OCI-LY7 (cell line): Measurements from ENCODE around the gene SORBS2. TPM values are rescaled to one million over a fixed set of nuclear protein-coding genes. Genes with fewer than 3 reads are reported as not detected.

Experiments
- BruUV-seq: library from RNA; stranded (reverse); fragments of 400-500 nt; replicated peaks from 2 replicates; lab custom pipeline; 2021; lab: Mats Ljungman, UMichigan
- CTCF ChIA-PET: fragments of 300-600 bp; sonication (Branson Sonifier 250); formaldehyde crosslinking; loops from one replicate; lab custom pipeline; 2022; ENCODE audit warnings: antibody characterized with exemption; ENCODE audit not compliant: unreplicated experiment; lab: Charles Lee
- POLR2A ChIA-PET: fragments of 300-600 bp; sonication (Branson Sonifier 250); formaldehyde crosslinking; loops from one replicate; lab custom pipeline; 2022; ENCODE audit warnings: antibody characterized with exemption; lab: Charles Lee
- DNase-seq: peaks from one replicate; pipeline ENCODE4 v3.0.0-alpha.2; 2015; ENCODE audit warnings: low spot score
- H2AFZ ChIP-seq: fragments of 200-600 bp; sonication (generic), shearing (Covaris generic); 2 replicates; pipeline ENCODE4 v1.6.1; 2014; ENCODE audit warnings: mild to moderate bottlenecking, antibody characterized with exemption, low read length, moderate library complexity
- H3K27ac ChIP-seq: fragments of 200-600 bp; sonication (generic); 2 replicates; pipeline ENCODE4 v1.5.1; 2014; ENCODE audit warnings: mixed run types, low read depth, mild to moderate bottlenecking, moderate library complexity, low read length, inconsistent platforms; ENCODE audit not compliant: poor library complexity, severe bottlenecking
- H3K36me3 ChIP-seq: fragments of 200-600 bp; sonication (generic); 2 replicates; pipeline ENCODE4 v1.6.1; 2014; ENCODE audit warnings: mild to moderate bottlenecking, antibody characterized with exemption, low read length, moderate library complexity, mixed read lengths; ENCODE audit not compliant: insufficient read depth
- H3K4me1 ChIP-seq: fragments of 200-600 bp; sonication (generic); 2 replicates; pipeline ENCODE4 v1.5.1; 2014; ENCODE audit warnings: mild to moderate bottlenecking, low read length; ENCODE audit not compliant: insufficient read depth, poor library complexity, severe bottlenecking
- H3K4me2 ChIP-seq: fragments of 200-600 bp; sonication (generic); 2 replicates; pipeline ENCODE4 v1.6.1; 2014; ENCODE audit warnings: mild to moderate bottlenecking, low read length
- H3K4me3 ChIP-seq: fragments of 200-600 bp; sonication (generic); 2 replicates; pipeline ENCODE4 v1.5.1; 2014; ENCODE audit warnings: mild to moderate bottlenecking, low read depth, low read length; ENCODE audit not compliant: poor library complexity, severe bottlenecking
- H3K79me2 ChIP-seq: fragments of 200-600 bp; sonication (generic); 2 replicates; pipeline ENCODE4 v1.6.1; 2016; ENCODE audit warnings: low read depth, mild to moderate bottlenecking, low read length, moderate library complexity, mixed read lengths; ENCODE audit not compliant: insufficient read depth
- H3K9me2 ChIP-seq: fragments of 200-600 bp; sonication (generic); 2 replicates; pipeline ENCODE4 v1.6.1; 2016; ENCODE audit warnings: mild to moderate bottlenecking, low read length, mixed read lengths; ENCODE audit not compliant: insufficient read depth
- H3K9me3 ChIP-seq: fragments of 200-600 bp; sonication (generic); 2 replicates; pipeline ENCODE4 v1.6.1; 2014; ENCODE audit warnings: mild to moderate bottlenecking, mixed run types, low read length, mixed read lengths
- H4K20me1 ChIP-seq: fragments of 200-600 bp; sonication (generic); 2 replicates; pipeline ENCODE4 v1.6.1; 2014; ENCODE audit warnings: mild to moderate bottlenecking, antibody characterized with exemption, low read length, moderate library complexity, mixed read lengths; ENCODE audit not compliant: insufficient read depth
- EZH2phosphoT487 ChIP-seq: fragments of 200-600 bp; sonication (generic); IDR thresholded peaks from 2 replicates; pipeline ENCODE4 v1.6.1; 2018; ENCODE audit warnings: low read depth, borderline replicate concordance, mild to moderate bottlenecking, mixed run types, antibody characterized with exemption, low read length, moderate library complexity, mixed read lengths
- intact Hi-C: fragments of 100-400 bp; cut with micrococcal nuclease; formaldehyde crosslinking; loops from one replicate; pipeline ENCODE4 v1.10.0; 2022; ENCODE audit not compliant: unreplicated experiment
- total RNA-seq, 2 experiments: library from RNA; depleted of rRNA in 1 of 2; stranded (reverse); fragments of >200 nt in 1 of 2; shearing (Covaris generic) in 1 of 2; gene quantifications; 2 replicates each; pipeline ENCODE4 v1.2.3, GENCODE V29; 2014 to 2022
- TF ChIP-seq, protein P1 (sequence below): fragments of 200-600 bp; sonication (generic); conservative IDR thresholded peaks from 2 replicates; pipeline ENCODE4 v1.5.1; 2014; ENCODE audit warnings: mild to moderate bottlenecking, antibody characterized with exemption, low read length, moderate library complexity, mixed read lengths

SORBS2 gene
- total RNA-seq, 2 experiments from 2014 or later = 33.2 to 43.5 TPM

DNA sequence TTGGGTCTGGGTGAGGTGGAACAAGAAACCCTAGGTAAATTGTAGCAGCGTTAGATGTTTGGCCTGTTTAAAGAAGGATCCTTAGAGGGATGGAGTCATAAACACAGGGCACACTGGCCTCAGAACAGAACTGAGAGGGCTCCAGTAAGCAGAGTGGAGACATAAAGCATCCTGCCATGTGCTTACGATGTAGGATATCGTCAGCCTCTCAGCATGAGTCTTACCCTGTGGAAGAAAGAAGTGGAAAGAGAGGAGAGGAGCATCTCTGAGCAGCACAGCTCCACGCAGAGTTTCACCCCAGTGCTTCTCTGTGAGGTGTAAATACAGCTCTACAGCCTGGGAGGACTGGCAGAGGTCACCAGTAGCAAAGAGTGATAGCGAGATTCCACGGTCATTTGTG lies 27.8 kb upstream of the SORBS2 start:
- no peaks in the 10 kb centered on the region for H3K4me1 ChIP-seq
- DNase-seq = no peak
- POLR2A ChIA-PET = no interaction called here
- no peaks in the 10 kb centered on the region for H3K36me3 ChIP-seq
- H3K4me3 ChIP-seq = no peak overlapping the region
- no peaks in the 10 kb centered on the region for H3K9me2 ChIP-seq
- H4K20me1 ChIP-seq = no peaks in the 10 kb centered on the region
- no peaks in the 10 kb centered on the region for H3K79me2 ChIP-seq
- no TSS peak for BruUV-seq
- H3K4me2 ChIP-seq = no peak overlapping the region
- intact Hi-C loops = no loop called here
- no peak for TF ChIP-seq EZH2phosphoT487
- TF ChIP-seq, protein P1, sequence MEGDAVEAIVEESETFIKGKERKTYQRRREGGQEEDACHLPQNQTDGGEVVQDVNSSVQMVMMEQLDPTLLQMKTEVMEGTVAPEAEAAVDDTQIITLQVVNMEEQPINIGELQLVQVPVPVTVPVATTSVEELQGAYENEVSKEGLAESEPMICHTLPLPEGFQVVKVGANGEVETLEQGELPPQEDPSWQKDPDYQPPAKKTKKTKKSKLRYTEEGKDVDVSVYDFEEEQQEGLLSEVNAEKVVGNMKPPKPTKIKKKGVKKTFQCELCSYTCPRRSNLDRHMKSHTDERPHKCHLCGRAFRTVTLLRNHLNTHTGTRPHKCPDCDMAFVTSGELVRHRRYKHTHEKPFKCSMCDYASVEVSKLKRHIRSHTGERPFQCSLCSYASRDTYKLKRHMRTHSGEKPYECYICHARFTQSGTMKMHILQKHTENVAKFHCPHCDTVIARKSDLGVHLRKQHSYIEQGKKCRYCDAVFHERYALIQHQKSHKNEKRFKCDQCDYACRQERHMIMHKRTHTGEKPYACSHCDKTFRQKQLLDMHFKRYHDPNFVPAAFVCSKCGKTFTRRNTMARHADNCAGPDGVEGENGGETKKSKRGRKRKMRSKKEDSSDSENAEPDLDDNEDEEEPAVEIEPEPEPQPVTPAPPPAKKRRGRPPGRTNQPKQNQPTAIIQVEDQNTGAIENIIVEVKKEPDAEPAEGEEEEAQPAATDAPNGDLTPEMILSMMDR = no peak
- no peak overlapping the region for H2AFZ ChIP-seq
- CTCF ChIA-PET = no interaction called here
- no peak overlapping the region for H3K27ac ChIP-seq
- no peaks in the 10 kb centered on the region for H3K9me3 ChIP-seq

DNA sequence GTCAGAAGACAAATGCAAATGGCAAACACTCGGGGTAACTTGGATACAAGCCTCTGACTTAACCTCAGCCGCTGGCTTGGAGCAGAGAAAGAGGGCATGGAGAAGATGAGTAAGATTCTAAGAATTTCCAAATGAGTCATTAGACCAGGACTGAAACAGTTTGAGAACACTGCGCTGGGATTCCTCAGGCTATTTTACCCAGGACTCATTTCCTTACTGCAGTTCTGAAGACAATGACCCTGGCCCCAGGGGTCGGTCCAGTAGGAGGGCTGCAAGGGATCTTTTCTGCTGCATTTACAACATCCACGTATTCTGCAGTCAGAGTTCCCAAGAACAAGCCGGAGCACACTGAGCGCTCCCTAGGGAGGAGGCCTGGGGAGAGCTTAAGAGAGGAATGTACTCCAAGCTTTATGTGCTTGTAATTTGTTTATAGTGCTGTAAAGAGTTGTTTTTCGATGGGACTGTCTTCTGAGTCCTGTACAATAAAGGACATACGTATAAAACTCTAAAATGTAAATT lies 27.3 kb upstream of the SORBS2 start:
- no peaks in the 10 kb centered on the region for H3K9me2 ChIP-seq
- TF ChIP-seq, protein P1 = no peak
- no peak for TF ChIP-seq EZH2phosphoT487
- H3K4me1 ChIP-seq = no peaks in the 10 kb centered on the region
- no peaks in the 10 kb centered on the region for H3K9me3 ChIP-seq
- no TSS peak for BruUV-seq
- no peaks in the 10 kb centered on the region for H4K20me1 ChIP-seq
- ChIA-PET POLR2A (no interaction called here), CTCF (no interaction called here)
- no peak overlapping the region for H3K27ac ChIP-seq
- no peak overlapping the region for H3K4me2 ChIP-seq
- no peak overlapping the region for H3K4me3 ChIP-seq
- H3K79me2 ChIP-seq = no peaks in the 10 kb centered on the region
- intact Hi-C loops = no loop called here
- DNase-seq = no peak
- peak overlapping the region; percentile 39; the same call in 1 of the 2 replicates for H2AFZ ChIP-seq
- no peaks in the 10 kb centered on the region for H3K36me3 ChIP-seq

DNA sequence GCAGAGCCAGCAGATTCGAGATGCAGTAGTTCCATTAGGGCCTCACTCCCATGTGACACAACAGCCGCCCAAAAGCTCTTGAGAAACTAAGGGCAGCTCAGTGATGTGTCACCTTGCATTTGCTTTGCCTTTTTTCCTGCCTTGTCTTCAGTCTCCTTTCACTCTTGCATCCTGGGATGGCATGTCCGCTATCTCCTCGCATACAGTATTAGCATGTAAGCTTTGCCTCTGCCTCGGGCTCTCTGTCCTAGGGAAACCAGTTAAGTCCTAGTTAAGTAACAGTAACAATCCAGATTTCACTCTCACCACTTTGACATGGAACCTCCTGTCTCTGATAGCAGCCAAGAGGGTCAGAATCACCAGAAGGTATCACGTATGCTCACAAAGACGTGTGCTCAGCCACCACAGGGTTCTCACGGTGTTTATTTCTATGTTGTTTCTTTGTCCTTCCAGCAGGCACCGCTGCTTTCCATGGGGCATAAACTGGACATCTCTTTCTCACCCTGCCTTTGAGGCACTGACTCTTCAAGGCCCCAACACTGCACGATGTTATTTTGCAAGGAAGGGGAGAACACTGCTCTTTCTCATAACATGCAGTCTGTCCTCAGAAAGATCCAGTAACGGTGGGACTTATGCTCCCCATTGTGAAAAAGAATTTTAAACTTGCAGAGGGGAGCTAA lies 26.7 kb upstream of the SORBS2 start:
- BruUV-seq = no TSS peak
- Histone ChIP-seq H3K9me3 (no peaks in the 10 kb centered on the region), H4K20me1 (no peaks in the 10 kb centered on the region), H3K9me2 (no peaks in the 10 kb centered on the region), H3K27ac (no peak overlapping the region), H3K4me1 (no peaks in the 10 kb centered on the region), H3K4me2 (no peak overlapping the region), H2AFZ (peak overlapping the region; percentile 39; the same call in 1 of the 2 replicates), H3K4me3 (no peak overlapping the region), H3K36me3 (no peaks in the 10 kb centered on the region), H3K79me2 (no peaks in the 10 kb centered on the region)
- POLR2A ChIA-PET = interaction anchor here (1.0 kb wide), 1 partner anchor 11 kb away, joined by 3 read pairs; no protein-coding TSS in a partner anchor
- TF ChIP-seq, protein P1 = no peak
- intact Hi-C loops = no loop called here
- CTCF ChIA-PET = no interaction called here
- DNase-seq = no peak
